HEK293T (cell line): ENCODE results near the gene RIPOR1.

Experiments
- ARNT ChIP-seq: fragments of 450-650 bp; IDR thresholded peaks from 2 replicates; pipeline ENCODE4 v1.6.1; 2017; ENCODE audit warnings: mild to moderate bottlenecking
- CTBP1 ChIP-seq: fragments of 450-650 bp; IDR thresholded peaks from 2 replicates; pipeline ENCODE4 v1.6.1; 2016; ENCODE audit warnings: borderline replicate concordance
- ELF4 ChIP-seq: fragments of 450-650 bp; IDR thresholded peaks from 2 replicates; pipeline ENCODE4 v1.6.1; 2017; ENCODE audit warnings: antibody characterized with exemption
- FOXA1 ChIP-seq: fragments of 450-650 bp; IDR thresholded peaks from 2 replicates; pipeline ENCODE4 v1.6.1; 2016; ENCODE audit warnings: mild to moderate bottlenecking
- FOXK2 ChIP-seq: fragments of 450-650 bp; IDR thresholded peaks from 2 replicates; pipeline ENCODE4 v1.6.1; 2016; ENCODE audit warnings: mild to moderate bottlenecking
- FOXM1 ChIP-seq: fragments of 450-650 bp; IDR thresholded peaks from 2 replicates; pipeline ENCODE4 v1.6.1; 2017; ENCODE audit warnings: mild to moderate bottlenecking, borderline replicate concordance
- HDGF ChIP-seq: fragments of 450-650 bp; IDR thresholded peaks from 2 replicates; pipeline ENCODE4 v1.6.1; 2017; ENCODE audit warnings: antibody characterized with exemption, borderline replicate concordance
- LEF1 ChIP-seq: fragments of 450-650 bp; IDR thresholded peaks from 2 replicates; pipeline ENCODE4 v1.6.1; 2017; ENCODE audit warnings: mild to moderate bottlenecking, borderline replicate concordance
- NFRKB ChIP-seq: fragments of 450-650 bp; IDR thresholded peaks from 2 replicates; pipeline ENCODE4 v1.6.1; 2016; ENCODE audit warnings: mild to moderate bottlenecking, moderate library complexity
- PKNOX1 ChIP-seq: fragments of 450-650 bp; IDR thresholded peaks from 2 replicates; pipeline ENCODE4 v1.6.1; 2016
- SP1 ChIP-seq: fragments of 450-650 bp; IDR thresholded peaks from 2 replicates; pipeline ENCODE4 v1.6.1; 2017
- SUZ12 ChIP-seq: fragments of 450-650 bp; IDR thresholded peaks from 2 replicates; pipeline ENCODE4 v1.6.1; 2016; ENCODE audit warnings: mild to moderate bottlenecking
- TARDBP ChIP-seq: fragments of 450-650 bp; IDR thresholded peaks from 2 replicates; pipeline ENCODE4 v1.6.1; 2016
- ZNF384 ChIP-seq: fragments of 450-650 bp; IDR thresholded peaks from 2 replicates; pipeline ENCODE4 v1.6.1; 2016

DNA sequence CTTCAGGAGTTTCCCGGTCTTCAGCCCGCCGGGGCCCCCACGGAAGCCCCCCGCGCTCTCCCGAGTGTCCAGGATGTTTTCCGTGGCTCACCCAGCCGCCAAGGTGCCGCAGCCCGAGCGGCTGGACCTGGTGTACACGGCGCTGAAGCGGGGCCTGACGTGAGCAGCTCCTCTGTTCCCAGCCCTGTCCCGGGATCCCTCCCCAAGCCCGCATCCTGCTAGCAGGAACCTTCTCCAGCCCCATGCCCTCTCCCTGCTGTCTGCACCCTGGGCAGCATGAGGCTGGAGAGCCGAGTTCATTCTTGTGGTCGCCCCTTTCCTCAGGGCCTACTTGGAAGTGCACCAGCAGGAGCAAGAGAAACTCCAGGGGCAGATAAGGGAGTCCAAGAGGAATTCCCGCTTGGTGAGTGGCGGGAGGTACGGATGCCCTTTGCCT, 10.1 kb downstream of the RIPOR1 start:
- no peak for TF ChIP-seq ELF4
- TF ChIP-seq HDGF = no peak
- TF ChIP-seq FOXM1 = no peak
- no peak for TF ChIP-seq SUZ12
- TF ChIP-seq FOXA1 = no peak
- TF ChIP-seq TARDBP = no peak
- TF ChIP-seq LEF1 = no peak
- TF ChIP-seq NFRKB = no peak
- no peak for TF ChIP-seq SP1
- no peak for TF ChIP-seq PKNOX1
- no peak for TF ChIP-seq CTBP1
- TF ChIP-seq ZNF384 = no peak
- TF ChIP-seq ARNT = no peak
- TF ChIP-seq FOXK2 = no peak
